ENCODE measurements around the gene NOL7.

Gene NOL7

GRCh38 chr6:13614926-13615791 lies at the start of gene NOL7:
NOL7 (plus strand) TSS chr6:13615335; CDS start chr6:13615359, 24 bp downstream.
- no peaks in the 10 kb centered on the region for H3K27me3 Mint-ChIP-seq
- H3K4me3 Mint-ChIP-seq: peak within 1 kb of the TSS; percentile 96
- peaks cover 38% of the 10 kb centered on the region for H3K4me1 Mint-ChIP-seq
- H3K36me3 Mint-ChIP-seq: peaks cover 18% of the 10 kb centered on the region
- H3K9me3 Mint-ChIP-seq: no peaks in the 10 kb centered on the region
- H3K27ac Mint-ChIP-seq: peak within 1 kb of the TSS; percentile 99

- Mint-ChIP-seq H3K4me1 (no peaks in the 10 kb centered on the region), H3K27ac (no peak overlapping the region), H3K9me3 (no peaks in the 10 kb centered on the region), H3K4me3 (no peak overlapping the region), H3K27me3 (peaks cover 2% of the 10 kb centered on the region), H3K36me3 (no peaks in the 10 kb centered on the region)
Observed at GRCh38 chr6:13565921-13566320, 49.2 kb upstream of the NOL7 start.

DNA sequence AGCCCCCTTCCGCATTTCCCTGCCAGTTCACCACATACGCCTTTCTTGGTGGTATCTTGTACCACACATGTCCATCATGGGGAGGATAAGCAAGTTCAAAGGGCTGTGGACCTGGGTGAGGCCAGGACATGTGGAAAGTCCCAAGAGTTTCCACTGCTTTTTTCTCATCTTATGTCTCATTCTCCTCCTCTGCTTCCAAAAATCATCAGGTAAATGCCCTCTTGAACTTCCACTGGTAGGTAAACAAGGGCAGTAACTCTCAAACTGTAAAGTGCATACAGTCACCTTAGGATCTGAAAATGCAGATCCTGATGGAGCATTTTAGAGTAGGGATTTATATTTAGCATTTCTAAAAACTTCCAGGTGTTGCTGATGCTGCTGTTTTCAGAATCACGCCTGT lies 48.6 kb upstream of the NOL7 start:
- H3K36me3 Mint-ChIP-seq: no peaks in the 10 kb centered on the region
- no peak overlapping the region for H3K4me3 Mint-ChIP-seq
- H3K9me3 Mint-ChIP-seq: no peaks in the 10 kb centered on the region
- H3K27me3 Mint-ChIP-seq: peaks cover 2% of the 10 kb centered on the region
- H3K27ac Mint-ChIP-seq: no peak overlapping the region
- no peaks in the 10 kb centered on the region for H3K4me1 Mint-ChIP-seq

- no peaks in the 10 kb centered on the region for H3K4me1 Mint-ChIP-seq
- H3K4me3 Mint-ChIP-seq: no peak overlapping the region
- no peaks in the 10 kb centered on the region for H3K9me3 Mint-ChIP-seq
- H3K27me3 Mint-ChIP-seq: peaks cover 2% of the 10 kb centered on the region
- H3K36me3 Mint-ChIP-seq: no peaks in the 10 kb centered on the region
- H3K27ac Mint-ChIP-seq: no peak overlapping the region
Observed at GRCh38 chr6:13568970-13569369, 46.2 kb upstream of the NOL7 start.

- no peaks in the 10 kb centered on the region for H3K36me3 Mint-ChIP-seq
- H3K9me3 Mint-ChIP-seq: no peaks in the 10 kb centered on the region
- H3K4me3 Mint-ChIP-seq: peak overlapping the region; percentile 27
- peaks cover 23% of the 10 kb centered on the region for H3K4me1 Mint-ChIP-seq
- no peaks in the 10 kb centered on the region for H3K27me3 Mint-ChIP-seq
- no peak overlapping the region for H3K27ac Mint-ChIP-seq
Observed at GRCh38 chr6:13572240-13572639, 42.9 kb upstream of the NOL7 start.

GRCh38 chr6:13572951-13573654 lies 42.0 kb upstream of the NOL7 start:
- Mint-ChIP-seq H3K9me3 (no peaks in the 10 kb centered on the region), H3K4me1 (peaks cover 23% of the 10 kb centered on the region), H3K27me3 (no peaks in the 10 kb centered on the region), H3K36me3 (peaks cover 3% of the 10 kb centered on the region), H3K27ac (peak overlapping the region; percentile 18), H3K4me3 (peak overlapping the region; percentile 99)

DNA sequence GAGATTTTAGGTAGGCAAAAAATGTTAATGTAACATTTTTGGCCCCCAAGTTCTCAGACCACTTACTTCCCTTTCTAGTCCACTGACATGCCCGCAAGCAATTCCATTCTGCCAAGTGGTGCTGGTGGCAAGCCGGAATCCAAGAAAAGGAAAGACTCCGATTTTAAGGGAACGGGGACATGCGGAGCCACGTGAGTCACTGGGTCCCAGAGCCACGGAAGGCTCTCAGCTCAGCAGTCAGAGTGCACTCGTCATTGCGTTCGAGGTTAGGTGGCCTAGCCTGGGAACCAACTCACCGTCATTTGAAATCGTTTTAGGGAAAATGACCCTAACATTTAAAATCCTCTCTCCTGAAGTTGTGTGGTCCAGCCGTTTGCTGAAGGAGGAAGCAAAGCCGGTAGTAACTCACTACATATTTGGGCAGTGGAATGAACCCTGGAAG lies 41.4 kb upstream of the NOL7 start:
- H3K4me3 Mint-ChIP-seq: peak overlapping the region; percentile 99
- H3K27me3 Mint-ChIP-seq: no peaks in the 10 kb centered on the region
- peaks cover 23% of the 10 kb centered on the region for H3K4me1 Mint-ChIP-seq
- peak overlapping the region; percentile 46 for H3K27ac Mint-ChIP-seq
- no peaks in the 10 kb centered on the region for H3K9me3 Mint-ChIP-seq
- H3K36me3 Mint-ChIP-seq: peaks cover 4% of the 10 kb centered on the region

GRCh38 chr6:13574149-13574570 lies 41.0 kb upstream of the NOL7 start:
- Mint-ChIP-seq H3K27me3 (no peaks in the 10 kb centered on the region), H3K4me3 (peak overlapping the region; percentile 99), H3K4me1 (peaks cover 23% of the 10 kb centered on the region), H3K27ac (peak overlapping the region; percentile 99), H3K9me3 (no peaks in the 10 kb centered on the region), H3K36me3 (peaks cover 4% of the 10 kb centered on the region)

GRCh38 chr6:13574571-13575376 lies 40.4 kb upstream of the NOL7 start, which contains the start of gene SIRT5:
SIRT5 (plus strand) TSS chr6:13574601; CDS start chr6:13584111, 9,510 bp downstream.
- Mint-ChIP-seq H3K4me1 (peaks cover 23% of the 10 kb centered on the region), H3K4me3 (peak within 1 kb of the TSS; percentile 99), H3K36me3 (peaks cover 4% of the 10 kb centered on the region), H3K27me3 (no peaks in the 10 kb centered on the region), H3K27ac (peak within 1 kb of the TSS; percentile 99), H3K9me3 (no peaks in the 10 kb centered on the region)

- Mint-ChIP-seq H3K4me3 (peak overlapping the region; percentile 99), H3K36me3 (peaks cover 5% of the 10 kb centered on the region), H3K4me1 (peaks cover 23% of the 10 kb centered on the region), H3K27ac (peak overlapping the region; percentile 99), H3K9me3 (no peaks in the 10 kb centered on the region), H3K27me3 (no peaks in the 10 kb centered on the region)
Observed at GRCh38 chr6:13575377-13575775, 39.8 kb upstream of the NOL7 start.

DNA sequence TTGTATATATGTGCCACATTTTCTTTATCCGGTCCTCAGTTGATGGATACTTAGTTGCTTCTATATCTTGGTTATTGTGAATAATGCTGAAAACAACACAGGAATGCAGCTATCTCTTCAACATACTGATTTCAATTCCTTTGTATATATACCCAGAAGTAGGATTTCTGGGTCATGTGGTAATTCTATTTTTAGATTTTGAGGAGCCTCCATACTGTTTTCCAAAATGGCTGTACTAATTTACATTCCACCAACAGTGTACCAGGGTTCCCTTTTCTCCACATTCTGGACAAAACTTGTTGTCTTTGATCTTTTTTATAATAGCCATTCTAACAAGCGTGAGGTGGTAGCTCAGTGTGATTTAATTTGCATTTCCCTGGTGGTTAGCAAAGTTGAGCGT lies 39.1 kb upstream of the NOL7 start:
- Mint-ChIP-seq H3K27ac (peak overlapping the region; percentile 53), H3K4me1 (peaks cover 23% of the 10 kb centered on the region), H3K9me3 (no peaks in the 10 kb centered on the region), H3K27me3 (no peaks in the 10 kb centered on the region), H3K36me3 (peaks cover 8% of the 10 kb centered on the region), H3K4me3 (peak overlapping the region; percentile 57)

DNA sequence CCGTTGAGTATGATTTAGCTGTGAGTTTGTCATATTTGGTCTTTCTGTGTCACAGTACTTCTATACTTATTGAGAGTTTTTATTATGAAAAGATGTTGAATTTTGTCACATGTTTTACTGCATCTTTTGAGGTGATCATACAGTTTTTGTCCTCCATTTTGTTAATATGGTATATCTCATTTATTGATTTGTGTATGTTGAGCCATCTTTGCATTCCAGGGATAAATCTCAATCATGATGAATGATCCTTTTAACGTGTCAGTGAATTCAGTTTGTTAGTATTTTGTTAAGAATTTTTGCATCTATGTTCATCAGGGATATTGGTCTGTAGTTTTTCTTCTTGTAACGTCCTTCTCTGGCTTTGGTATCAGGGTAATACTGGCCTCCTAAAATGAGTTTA lies 37.2 kb upstream of the NOL7 start:
- Mint-ChIP-seq H3K9me3 (no peaks in the 10 kb centered on the region), H3K4me1 (peaks cover 23% of the 10 kb centered on the region), H3K4me3 (no peak overlapping the region), H3K27me3 (no peaks in the 10 kb centered on the region), H3K36me3 (peaks cover 8% of the 10 kb centered on the region), H3K27ac (no peak overlapping the region)

- no peaks in the 10 kb centered on the region for H3K9me3 Mint-ChIP-seq
- peaks cover 9% of the 10 kb centered on the region for H3K36me3 Mint-ChIP-seq
- H3K4me3 Mint-ChIP-seq: no peak overlapping the region
- peaks cover 19% of the 10 kb centered on the region for H3K4me1 Mint-ChIP-seq
- H3K27ac Mint-ChIP-seq: no peak overlapping the region
- no peaks in the 10 kb centered on the region for H3K27me3 Mint-ChIP-seq
Observed at GRCh38 chr6:13579911-13580310, 35.2 kb upstream of the NOL7 start.

DNA sequence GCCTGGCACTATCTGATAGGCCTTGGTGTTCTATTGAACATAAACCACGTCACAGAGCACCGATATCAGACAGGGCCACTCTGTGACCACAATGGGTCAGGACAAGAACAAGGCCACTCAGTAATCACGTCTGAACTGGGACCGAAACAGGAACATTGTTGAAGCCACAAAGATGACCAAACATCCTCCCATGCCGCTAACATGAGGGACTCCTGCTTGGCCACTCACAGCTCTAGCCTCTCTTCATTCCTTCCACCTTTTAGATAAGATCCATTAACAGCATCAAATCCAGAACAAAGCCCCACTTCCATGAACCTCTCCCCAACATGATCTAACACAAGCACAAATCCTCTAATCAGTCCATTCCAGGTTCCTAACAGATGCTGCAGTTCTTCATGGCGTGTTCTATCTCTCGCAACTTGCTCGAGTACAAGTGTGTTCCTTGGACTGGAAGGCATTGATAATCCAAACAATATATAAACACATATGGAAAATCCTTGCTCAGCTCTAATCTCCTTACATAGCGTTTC lies 33.4 kb upstream of the NOL7 start:
- Mint-ChIP-seq H3K4me3 (no peak overlapping the region), H3K4me1 (peaks cover 3% of the 10 kb centered on the region), H3K36me3 (peaks cover 13% of the 10 kb centered on the region), H3K27ac (no peak overlapping the region), H3K9me3 (no peaks in the 10 kb centered on the region), H3K27me3 (no peaks in the 10 kb centered on the region)
